Endothelial cell of hepatic sinusoid (primary cell): ENCODE results near the gene DTX1.

Source experiments
- in situ Hi-C: cut with HindIII; loops from 2 replicates; pipeline ENCODE4 v1.10.0; 2017; ENCODE audit warnings: low sequenced_read_pairs

Gene DTX1

GRCh38 chr12:113054948-113055486, 1.5 kb upstream of the DTX1 start:
- in situ Hi-C loops, result no loop called here

- in situ Hi-C loops, result no loop called here
These were observed 743 bp upstream of the DTX1 start for GRCh38 chr12:113055594-113056380.

GRCh38 chr12:113056381-113056630, 224 bp upstream of the DTX1 start:
- in situ Hi-C loops, result no loop called here

- in situ Hi-C loops, result no loop called here
These were observed 1.3 kb downstream of the DTX1 start for GRCh38 chr12:113057565-113058485.

- in situ Hi-C loops, result no loop called here
These were observed 2.0 kb downstream of the DTX1 start for GRCh38 chr12:113058553-113058952.

GRCh38 chr12:113059071-113059595, 2.6 kb downstream of the DTX1 start:
- in situ Hi-C loops, result no loop called here

- in situ Hi-C loops, result loop anchor here (5.0 kb wide), 2 partner anchors 77 to 102 kb away; partner anchors contain the start of gene RASAL1
These were observed 3.9 kb downstream of the DTX1 start for GRCh38 chr12:113060336-113060960.

GRCh38 chr12:113061061-113061694, 4.6 kb downstream of the DTX1 start:
- in situ Hi-C loops, result loop anchor here (5.0 kb wide), 2 partner anchors 76 to 101 kb away; partner anchors contain the start of gene RASAL1

DNA sequence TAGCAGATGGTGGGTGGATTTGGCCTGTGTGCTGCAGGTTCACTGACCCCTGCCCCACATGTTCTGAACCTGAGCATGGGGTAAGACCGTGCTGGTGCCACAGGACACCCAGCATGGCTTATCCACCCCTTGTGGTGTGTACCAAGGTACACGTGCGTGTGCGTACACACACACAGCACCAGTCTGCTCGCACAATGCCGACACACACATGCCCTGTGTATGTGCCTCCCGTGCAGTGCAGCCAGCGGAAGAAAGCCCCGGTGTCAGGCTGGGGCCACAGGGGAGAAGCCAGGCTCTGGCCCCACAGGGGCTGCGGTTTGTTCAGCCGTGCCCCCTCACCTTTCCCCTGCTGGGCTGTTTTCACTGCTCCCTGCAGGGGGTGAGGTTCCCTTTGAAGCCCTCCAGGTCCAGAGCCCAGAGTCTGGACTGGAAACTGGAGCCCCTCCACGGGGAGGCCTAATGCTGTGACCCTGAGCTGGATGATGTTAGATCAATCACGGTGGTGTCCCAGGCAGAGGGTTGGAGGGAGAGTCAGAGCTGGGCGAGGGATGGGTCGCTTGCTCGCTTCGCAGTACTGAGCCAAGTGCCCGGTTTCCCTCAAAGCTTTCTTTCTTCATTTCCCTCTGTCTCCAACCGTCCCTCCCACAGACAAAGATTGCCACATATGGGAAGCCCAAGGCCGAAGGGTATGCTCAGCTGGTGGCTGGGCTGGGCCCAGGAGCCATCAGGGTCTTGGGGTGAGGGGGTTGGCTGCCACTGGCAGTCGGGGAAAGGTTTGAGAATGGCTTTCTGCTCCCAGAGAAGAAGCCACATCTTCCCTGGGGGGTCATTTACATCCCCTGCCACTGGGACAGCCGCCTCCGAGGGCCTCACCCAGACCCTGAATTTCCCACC, 6.2 kb downstream of the DTX1 start:
- in situ Hi-C loops, result loop anchor here (5.0 kb wide), 2 partner anchors 75 to 100 kb away; partner anchors contain the start of gene RASAL1

DNA sequence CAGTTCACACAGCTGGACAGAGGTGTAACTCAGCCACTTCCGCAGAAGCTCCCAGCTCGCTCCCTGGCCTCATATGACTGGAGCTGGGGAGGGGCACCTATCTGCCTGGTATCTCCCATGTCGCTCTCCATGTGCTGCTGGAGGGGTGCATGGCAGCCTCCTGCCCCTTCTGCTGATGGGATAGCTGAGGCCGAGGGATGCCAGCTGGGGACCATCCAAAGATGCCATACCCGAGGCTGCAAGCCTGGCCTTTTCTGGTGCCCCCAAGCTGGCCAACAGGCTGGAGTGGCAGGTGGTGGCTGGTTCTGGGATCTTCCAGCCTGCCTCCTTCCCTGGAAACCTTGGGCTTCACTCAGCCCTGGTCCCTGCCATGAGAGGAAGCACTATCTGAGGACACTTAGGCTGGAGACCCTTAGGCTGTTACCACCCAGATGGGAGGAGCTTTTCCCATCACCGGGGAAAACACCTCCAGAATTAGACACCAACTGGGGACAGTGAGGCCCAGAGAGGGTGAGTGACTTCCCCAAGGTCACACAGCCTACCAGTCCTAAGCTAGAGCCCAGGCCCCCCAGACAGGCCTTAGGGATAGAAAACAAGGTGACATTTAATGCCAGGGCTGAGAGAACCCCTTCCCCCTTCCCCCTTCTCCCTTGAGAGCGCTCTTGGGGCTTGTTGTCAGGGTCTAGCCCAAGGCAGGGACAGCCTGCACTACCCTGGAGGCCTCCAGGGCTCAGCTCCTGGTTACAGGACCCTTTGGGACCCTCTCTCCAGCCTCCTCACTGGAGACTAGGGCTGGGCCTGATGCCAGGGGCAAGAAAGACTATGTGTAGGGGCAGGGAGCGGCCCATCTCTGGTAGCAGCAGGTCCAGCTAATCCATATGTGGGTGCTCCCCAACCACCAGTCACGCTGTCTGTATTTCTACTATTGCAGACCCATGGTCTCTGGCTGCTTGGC, 7.1 kb downstream of the DTX1 start:
- in situ Hi-C loops, result loop anchor here (5.0 kb wide), 2 partner anchors 74 to 99 kb away; partner anchors contain the start of gene RASAL1

- in situ Hi-C loops, result loop anchor here (5.0 kb wide), 2 partner anchors 73 to 98 kb away; partner anchors contain the start of gene RASAL1
These were observed 8.0 kb downstream of the DTX1 start for GRCh38 chr12:113064395-113065125.

DNA sequence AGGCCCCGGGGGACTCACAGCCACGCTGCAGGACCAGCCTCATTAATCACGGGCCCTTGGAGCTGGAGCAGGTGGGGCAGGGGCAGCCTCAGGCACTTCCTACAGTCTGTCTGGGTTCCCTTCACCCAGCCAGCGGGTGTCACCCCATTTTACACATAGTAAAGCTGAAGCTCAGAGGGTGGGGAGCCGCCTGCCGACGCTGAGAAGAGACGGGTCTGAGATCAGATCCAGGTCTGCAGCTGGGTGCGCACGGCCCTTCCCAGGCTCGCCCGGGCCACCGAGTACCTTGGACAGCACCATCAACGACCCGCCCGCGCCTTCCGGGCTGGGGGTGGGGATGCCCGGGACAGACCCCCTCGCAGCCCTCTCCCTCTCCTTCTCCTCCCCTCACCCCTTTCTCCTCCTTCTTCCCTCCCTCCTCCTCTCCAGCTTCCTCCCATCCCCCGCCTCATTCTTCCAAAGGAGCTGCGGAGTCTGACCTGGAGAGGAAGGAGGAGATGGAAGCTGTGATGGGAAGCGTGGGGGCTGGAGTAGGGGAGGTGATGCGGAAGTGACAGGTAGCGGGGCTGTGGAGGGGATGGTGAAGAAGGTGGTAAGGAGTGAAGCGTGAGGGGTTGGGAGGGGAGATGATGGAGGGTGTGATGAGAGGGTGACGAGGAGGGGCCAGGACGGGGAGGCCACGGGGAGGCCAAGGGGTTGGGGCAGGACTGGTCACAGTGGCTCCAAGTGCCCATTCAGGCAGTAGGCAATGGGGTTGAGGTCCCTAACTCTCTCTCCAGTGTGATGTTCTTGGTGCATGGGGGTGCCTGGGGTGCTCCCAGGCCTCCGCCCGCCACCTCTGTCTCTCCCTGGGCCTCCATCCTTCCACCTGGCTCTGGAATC, 8.8 kb downstream of the DTX1 start:
- in situ Hi-C loops, result no loop called here

DNA sequence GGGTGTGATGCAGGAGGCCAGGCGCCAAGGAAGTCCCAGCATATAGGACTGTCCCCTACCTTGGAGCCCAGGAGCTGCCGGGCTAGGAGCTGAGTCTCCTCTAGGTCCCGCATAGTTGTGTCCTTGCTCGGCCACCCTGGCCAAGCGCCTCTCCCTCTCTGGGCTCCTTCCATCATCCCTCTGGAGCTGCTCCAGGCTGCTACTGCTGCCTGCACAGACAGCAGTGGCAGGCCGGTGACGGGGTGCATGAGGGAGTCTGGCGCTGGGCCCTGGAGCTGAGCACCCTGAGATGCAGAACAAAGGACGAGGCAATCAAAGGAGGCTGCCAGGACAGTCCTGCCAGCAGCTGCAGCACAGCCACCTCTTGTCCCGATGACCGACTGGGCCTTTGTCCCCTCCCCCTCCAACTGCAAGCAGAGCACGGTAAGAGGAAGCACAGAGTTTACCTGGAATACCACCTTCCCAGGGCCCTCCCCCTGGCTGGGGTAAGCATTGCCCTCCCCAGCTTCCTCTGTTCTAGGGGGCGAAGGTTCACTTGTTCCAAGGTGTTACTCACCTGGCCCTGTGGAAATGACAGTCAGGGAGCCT, 10.4 kb downstream of the DTX1 start:
- in situ Hi-C loops, result no loop called here

GRCh38 chr12:113067987-113068935, 11.7 kb downstream of the DTX1 start:
- in situ Hi-C loops, result no loop called here

GRCh38 chr12:113069149-113069548, 12.6 kb downstream of the DTX1 start:
- in situ Hi-C loops, result no loop called here
